Right renal cortex interstitium (tissue), 3 donors: ENCODE measurements around the gene DBF4B. TPM values are rescaled to one million over a fixed set of nuclear protein-coding genes. Genes with fewer than 3 reads are reported as not detected.
"Not testable (repeated sequence)": the region's sequence is repeated elsewhere in the genome, so short reads cannot be mapped to it uniquely, and the experiment has no call there.

Experiments
- DNase-seq, 3 donors: peaks; one replicate each; pipeline ENCODE4 v3.0.0-alpha.2; 2013; ENCODE audit warnings: low read depth in 3 of 3, low spot score in 2 of 3
- polyA plus RNA-seq, 3 donors: library from polyadenylated mRNA; unstranded; fragments of 120-200 nt; gene quantifications; one replicate each; pipeline ENCODE4 v1.2.1, GENCODE V29; 2013; ENCODE audit not compliant: insufficient read length in 3 of 3

DBF4B gene
- polyA plus RNA-seq, 3 donors, result 8.3 to 9.3 (median 8.9) TPM

- DNase-seq, result no peak
Measured at GRCh38 chr17:44722254-44722653, 13.8 kb downstream of the DBF4B start.

DNA sequence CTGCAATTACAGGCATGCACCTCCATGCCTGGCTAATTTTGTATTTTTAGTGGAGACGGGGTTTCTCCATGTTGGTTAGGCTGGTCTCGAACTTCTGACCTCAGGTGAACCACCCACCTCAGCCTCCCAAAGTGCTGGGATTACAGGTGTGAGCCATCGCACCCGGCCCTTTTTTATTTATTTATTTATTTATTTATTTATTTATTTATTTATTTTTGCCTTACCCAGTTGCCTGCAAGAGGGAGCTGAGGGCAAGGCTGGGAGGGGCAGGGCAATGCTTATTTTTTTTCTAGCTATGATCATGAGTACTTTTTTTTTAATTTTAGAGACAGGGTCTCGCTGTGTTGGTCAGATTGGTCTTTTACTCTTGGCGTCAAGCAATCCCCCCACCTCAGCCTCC, 17.7 kb downstream of the DBF4B start:
- not testable (repeated sequence) for DNase-seq

DNA sequence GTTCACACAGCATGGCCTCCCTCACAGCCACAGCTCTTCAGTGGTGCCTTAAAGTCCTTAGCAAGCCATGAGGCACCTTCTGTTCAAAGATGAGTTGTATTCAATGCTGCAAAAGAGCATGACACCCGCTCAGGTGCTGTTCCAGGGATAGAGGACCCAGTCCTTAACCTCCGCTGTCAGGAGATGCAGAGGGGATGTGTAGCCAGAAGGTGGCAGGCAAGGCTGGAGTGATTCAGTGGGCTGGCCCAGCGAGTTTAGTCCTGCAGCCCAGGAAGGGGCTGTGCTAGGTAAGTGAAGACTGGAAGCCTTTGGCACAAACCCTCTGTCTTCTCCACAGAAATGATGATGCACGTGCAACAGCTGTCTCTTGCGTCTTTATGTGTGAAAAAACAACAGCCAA, 25.3 kb downstream of the DBF4B start:
- DNase-seq, result no peak

- DNase-seq, result no peak
Measured at GRCh38 chr17:44734272-44734671, 25.8 kb downstream of the DBF4B start.

DNA sequence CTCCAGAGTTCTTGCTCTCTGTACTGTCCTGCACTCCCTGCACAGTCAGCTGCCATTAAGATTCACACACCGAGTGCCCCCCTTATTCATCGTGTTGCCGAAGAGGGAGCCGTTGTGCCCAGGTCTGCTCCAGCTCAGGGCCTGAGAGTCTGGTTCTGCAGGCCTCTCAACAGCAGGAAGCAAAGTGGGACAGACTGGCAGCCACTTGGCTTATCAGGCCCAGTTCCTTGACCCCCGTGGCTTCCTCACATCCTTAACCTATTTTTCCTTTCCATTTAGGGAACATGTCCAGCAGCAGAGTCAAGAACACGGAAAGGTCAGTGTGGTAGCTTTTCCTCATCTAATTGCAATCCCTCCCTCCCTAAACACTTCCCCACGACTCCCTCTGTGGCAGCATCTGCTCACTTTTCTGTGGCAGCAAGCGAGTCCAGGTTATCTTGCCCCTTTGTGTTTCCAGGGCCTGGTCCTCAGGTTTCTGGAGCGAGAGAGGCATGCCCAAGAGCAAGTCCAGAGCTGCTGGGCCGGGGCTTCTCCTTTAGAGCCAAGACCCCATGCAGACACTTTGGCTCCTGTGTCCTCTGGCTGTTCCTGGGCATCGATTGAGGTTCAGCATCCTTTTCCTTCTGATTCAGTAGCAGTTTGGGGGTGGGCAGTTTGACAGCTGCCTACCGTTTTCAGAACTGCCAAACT, 28.2 kb downstream of the DBF4B start:
- no peak for DNase-seq

DNA sequence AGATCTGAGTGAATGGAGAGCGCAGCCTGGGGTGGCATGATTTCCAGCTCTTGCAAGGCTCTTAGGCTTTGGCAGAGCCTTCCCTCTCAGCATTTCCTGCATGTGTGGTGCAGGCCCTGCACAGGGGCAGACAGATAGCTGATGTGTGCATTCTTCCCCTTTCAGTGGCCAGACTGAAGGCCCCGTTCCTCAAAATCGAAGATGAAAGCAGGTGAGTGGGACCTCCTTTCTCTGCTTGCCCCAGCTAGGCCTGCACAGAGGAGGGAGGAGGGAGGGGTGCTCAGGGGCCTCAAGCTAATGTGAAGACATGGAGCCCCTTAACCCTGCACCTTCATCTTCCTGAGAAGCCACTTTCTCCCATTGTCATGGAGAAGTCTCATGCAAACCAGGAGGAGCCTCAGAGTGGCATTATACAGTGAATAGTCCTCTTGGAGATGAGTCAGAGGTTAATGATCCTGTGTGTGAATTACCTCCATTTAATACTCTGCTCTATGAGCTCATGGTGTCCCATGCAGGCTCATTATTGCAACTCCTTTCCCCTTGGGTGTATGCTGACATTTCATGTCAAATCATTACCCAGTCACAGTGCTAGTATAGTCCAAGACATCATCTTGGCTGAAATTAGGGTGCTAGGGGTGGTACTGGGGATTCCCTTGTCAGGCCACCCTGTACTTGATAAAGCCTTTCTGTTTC, 29.9 kb downstream of the DBF4B start:
- no peak for DNase-seq

- DNase-seq, result no peak
Measured at GRCh38 chr17:44741316-44741715, 32.9 kb downstream of the DBF4B start.

DNA sequence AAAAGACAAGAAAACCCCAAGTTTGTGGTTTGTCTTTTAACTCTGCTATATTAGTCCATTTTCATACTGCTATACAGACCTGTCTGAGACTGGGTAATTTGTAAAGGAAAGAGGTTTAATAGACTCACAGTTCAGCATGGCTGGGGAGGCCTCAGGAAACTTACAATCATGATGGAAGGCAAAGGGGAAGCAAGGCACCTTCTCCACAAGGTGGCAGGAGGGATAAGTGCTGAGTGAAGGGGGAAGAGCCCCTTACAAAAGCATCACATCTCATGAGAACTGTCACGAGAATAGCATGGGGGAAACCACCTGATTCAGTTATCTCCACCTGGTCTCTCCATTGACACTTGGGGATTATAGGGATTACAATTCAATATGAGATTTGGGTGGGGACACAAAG, 36.8 kb downstream of the DBF4B start:
- DNase-seq, result no peak

DNA sequence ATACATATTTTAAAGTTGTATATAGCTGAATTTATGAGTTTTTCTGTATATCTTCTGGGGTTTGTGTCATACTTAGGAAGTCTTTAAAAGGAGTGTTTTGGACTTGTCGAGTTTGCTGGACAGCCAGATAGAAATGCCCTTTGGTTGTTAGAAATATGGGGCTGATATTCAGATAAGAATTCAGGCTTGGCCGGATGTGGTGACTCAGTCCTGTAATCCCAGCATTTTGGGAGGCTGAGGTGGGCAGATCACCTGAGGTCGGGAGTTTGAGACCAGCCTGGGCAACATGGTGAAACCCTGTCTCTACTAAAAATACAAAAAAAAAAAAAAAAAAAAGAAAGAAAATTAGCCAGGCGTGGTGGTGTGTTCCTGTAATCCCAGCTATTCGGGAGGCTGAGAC, 37.3 kb downstream of the DBF4B start:
- not testable (repeated sequence) for DNase-seq

DNA sequence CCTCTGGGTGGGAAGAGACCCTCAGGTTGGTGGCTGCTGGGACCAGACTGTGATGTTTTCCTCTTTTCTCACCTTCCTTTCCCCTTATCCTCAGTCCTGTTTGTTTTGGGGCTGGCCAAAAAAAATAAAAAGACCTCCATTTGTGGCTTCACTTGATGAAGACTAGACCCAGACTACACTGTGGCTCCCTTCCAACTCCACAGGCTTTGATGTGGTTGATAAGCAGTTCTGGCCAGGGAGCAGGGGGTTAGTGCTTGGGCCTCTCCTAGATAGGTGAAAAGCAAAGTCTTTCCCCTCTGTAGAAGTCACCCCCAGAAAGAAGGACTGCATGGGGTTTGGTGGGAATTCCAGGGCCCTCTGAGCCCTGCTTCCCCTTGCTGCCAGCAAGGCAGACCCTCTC, 39.1 kb downstream of the DBF4B start:
- DNase-seq, result no peak

DNA sequence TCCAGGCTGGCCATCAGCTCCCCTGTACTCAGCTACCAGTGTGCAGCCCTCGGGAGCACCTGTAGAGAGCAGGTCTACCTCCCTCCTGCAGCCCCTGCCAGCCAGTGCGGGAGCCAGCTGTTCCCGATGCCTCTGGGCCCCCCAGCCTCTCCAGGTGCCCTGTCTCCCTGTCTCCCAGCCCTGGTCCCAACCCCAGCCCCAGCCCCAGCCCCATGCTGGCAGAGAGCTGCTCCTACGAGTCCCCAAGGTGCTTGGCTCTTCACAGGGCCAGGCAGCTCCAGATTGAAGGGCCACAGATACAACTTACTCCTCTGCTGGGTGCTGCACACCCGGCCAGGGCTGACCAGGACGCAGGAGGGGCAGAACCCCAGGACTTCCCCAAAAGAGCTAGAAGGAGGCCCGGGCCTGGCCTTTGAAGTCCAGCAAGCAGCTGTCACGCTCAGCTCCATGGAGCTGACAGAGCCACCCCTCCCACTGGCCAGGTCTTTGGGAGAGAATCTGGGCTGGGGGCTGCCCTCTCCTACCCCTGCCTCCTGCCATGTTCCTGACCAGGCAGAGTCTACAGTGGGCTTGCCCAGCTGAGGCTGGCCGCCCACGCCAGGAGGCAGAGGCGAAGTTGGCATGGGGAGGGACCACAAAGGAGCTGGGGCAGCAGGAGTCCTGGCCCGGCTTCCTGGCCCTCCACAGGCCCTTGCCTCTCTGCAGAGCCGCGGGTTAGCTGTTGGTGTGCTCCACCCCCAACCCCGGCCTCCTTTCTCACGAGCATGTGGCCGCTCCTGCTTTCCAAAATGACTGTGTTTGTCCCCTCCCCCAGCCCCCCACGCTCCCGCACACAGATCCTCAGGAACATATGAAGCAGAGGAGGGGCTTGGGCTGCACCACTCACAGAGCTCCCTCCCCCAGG, 40.9 kb downstream of the DBF4B start:
- no peak for DNase-seq

DNA sequence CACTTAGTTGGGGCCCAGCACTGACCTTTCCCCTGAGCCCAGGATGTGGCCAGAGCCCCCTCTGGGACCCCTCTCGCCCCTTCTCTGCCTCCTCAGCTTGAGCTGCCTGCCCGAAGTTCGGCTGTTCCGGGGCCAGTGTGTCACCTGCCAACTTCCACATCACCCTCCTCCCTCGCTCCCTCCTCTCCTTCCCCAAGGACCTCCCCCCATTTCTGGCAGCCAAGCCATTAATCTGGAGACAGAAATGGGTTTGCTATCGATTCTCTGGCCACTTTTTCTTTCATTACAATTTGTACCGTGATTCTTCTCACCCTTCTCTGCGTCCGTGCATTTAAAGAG, 41.5 kb downstream of the DBF4B start:
- no peak for DNase-seq

DNA sequence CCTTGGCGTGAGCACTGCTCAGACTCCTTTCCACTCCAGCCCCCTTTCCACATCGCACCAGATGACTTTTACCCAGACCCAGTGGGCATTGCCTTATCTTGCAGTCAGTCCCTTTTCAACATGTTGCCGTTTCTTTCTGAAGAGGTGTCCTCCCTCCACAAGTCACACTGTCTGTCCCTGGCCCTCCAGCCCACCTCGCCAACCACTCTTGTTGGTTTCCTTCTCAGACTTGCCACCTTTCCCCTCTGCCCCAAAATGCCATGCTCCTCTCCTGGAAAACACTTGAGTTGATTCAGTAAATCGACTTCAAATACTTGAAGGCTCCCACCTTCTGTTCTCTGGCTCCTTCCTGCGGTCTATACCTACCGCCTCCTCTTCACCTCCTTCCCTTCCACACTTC, 42.9 kb downstream of the DBF4B start:
- DNase-seq, result no peak

DNA sequence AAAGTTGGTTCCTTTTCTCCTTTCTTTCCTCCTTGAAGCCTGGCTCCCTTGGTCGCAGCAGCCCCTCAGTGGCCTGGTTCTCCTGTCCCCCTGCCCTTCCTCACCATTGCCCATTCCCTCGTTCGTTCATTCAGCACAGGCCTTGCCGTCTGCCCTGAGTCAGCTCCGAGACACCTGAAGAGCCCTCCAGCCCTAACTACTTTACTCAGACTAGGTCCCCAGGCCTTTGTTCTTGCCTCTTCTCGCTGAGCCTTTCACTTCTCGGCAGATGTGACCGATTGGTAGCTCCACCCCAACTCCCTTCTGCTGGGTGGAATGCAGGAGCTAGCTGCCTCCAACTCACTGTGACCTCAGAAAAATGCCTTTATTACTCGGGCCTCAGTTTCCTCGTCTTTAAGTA, 43.3 kb downstream of the DBF4B start:
- DNase-seq, result no peak

- no peak for DNase-seq
Measured at GRCh38 chr17:44752953-44753861, 44.7 kb downstream of the DBF4B start.

GRCh38 chr17:44754276-44754675, 45.8 kb downstream of the DBF4B start:
- DNase-seq, result no peak

GRCh38 chr17:44755180-44755579, 46.7 kb downstream of the DBF4B start:
- DNase-seq, result not testable (repeated sequence)

- DNase-seq, result no peak
Measured at GRCh38 chr17:44757045-44757917, 48.8 kb downstream of the DBF4B start.

DNA sequence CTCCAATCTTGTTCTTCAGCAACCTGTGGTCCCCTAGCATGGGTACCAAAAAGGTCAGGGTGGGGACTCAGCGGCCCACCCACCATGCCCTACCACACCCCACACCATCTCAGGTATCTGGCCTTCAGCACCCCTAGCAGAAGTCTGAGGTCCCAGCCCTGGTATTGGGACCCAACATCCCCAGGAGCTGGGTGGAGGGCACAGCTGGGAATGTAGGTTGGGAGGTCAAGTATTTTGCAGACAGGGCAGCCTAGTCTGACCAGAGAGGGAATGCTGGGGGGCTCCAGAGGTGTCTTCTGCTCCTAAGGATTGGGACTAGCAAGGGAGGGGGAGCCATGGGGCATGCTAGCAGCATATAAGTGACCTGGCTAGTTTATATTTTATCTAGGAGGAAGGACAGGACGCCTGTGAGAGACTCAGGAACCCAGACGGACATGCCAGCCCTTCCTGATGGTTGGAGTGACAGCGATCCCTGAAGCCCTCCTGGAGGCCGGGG, 49.5 kb downstream of the DBF4B start:
- no peak for DNase-seq
